A673 (cell line): ENCODE measurements around the gene PKP3. TPM values are rescaled to one million over a fixed set of nuclear protein-coding genes. Genes with fewer than 3 reads are reported as not detected.

Experiments used
- BruUV-seq: library from RNA; stranded (reverse); fragments of 400-500 nt; replicated peaks from 2 replicates; lab custom pipeline; 2021; lab: Mats Ljungman, UMichigan
- CTCF ChIA-PET: fragments of 300-600 bp; sonication (Branson Sonifier 250); formaldehyde crosslinking; loops from one replicate; lab custom pipeline; 2022; ENCODE audit warnings: antibody characterized with exemption; lab: Charles Lee
- POLR2A ChIA-PET: fragments of 300-600 bp; sonication (Branson Sonifier 250); formaldehyde crosslinking; loops from one replicate; lab custom pipeline; 2022; ENCODE audit warnings: antibody characterized with exemption; ENCODE audit not compliant: low non-redundant PET; lab: Charles Lee
- DNase-seq: peaks from one replicate; pipeline ENCODE4 v3.0.0-alpha.2; 2015; ENCODE audit warnings: low spot score
- H3K27ac ChIP-seq: fragments of 200-600 bp; sonication (generic); 2 replicates; pipeline ENCODE4 v1.5.1; 2016; ENCODE audit warnings: mixed run types, low read depth, mild to moderate bottlenecking, mixed read lengths, antibody characterized with exemption, low read length; ENCODE audit not compliant: poor library complexity, severe bottlenecking
- H3K27me3 ChIP-seq: fragments of 200-600 bp; sonication (generic); replicated peaks from 2 replicates; pipeline ENCODE4 v1.6.1; 2017; ENCODE audit warnings: mixed run types, low read depth, mild to moderate bottlenecking, mixed read lengths, antibody characterized with exemption, low read length; ENCODE audit not compliant: insufficient read depth, poor library complexity
- H3K36me3 ChIP-seq: fragments of 200-600 bp; sonication (generic); 2 replicates; pipeline ENCODE4 v1.6.1; 2016; ENCODE audit warnings: mixed run types, mild to moderate bottlenecking, mixed read lengths, antibody characterized with exemption, low read length; ENCODE audit not compliant: insufficient read depth, poor library complexity, severe bottlenecking
- H3K4me1 ChIP-seq: fragments of 200-600 bp; sonication (generic); 2 replicates; pipeline ENCODE4 v1.6.1; 2017; ENCODE audit warnings: mixed run types, mild to moderate bottlenecking, mixed read lengths, antibody characterized with exemption, low read length; ENCODE audit not compliant: insufficient read depth, poor library complexity, severe bottlenecking
- H3K4me3 ChIP-seq: fragments of 200-600 bp; sonication (generic); 2 replicates; pipeline ENCODE4 v1.5.1; 2016; ENCODE audit warnings: low read depth, mixed run types, mild to moderate bottlenecking, mixed read lengths, low read length; ENCODE audit not compliant: poor library complexity, severe bottlenecking
- H3K9me3 ChIP-seq: fragments of 200-600 bp; sonication (generic); 2 replicates; pipeline ENCODE4 v1.6.1; 2016; ENCODE audit warnings: mixed run types, low read depth, mild to moderate bottlenecking, mixed read lengths, antibody characterized with exemption, low read length; ENCODE audit not compliant: poor library complexity, severe bottlenecking
- EZH2 ChIP-seq: fragments of 200-600 bp; sonication (generic); IDR thresholded peaks from 2 replicates; pipeline ENCODE4 v1.6.1; 2017; ENCODE audit warnings: borderline replicate concordance, low read depth, mild to moderate bottlenecking, mixed read lengths, antibody characterized with exemption, low read length; ENCODE audit not compliant: poor library complexity, severe bottlenecking
- intact Hi-C: fragments of 100-400 bp; cut with micrococcal nuclease; formaldehyde crosslinking; loops from one replicate; pipeline ENCODE4 v1.10.0; 2022; ENCODE audit not compliant: unreplicated experiment
- total RNA-seq: library from RNA; stranded (reverse); gene quantifications from 2 replicates; pipeline ENCODE4 v1.2.3, GENCODE V29; 2021
- TF ChIP-seq, protein P1 (sequence below): fragments of 300-800, 200-600 bp; sonication (generic); conservative IDR thresholded peaks from 2 replicates; pipeline ENCODE4 v1.5.1; 2017; ENCODE audit warnings: low read depth, mild to moderate bottlenecking, antibody characterized with exemption, low read length, moderate library complexity, mixed read lengths

Gene PKP3
- total RNA-seq, 1 experiment from 2014 or later, result not detected

DNA sequence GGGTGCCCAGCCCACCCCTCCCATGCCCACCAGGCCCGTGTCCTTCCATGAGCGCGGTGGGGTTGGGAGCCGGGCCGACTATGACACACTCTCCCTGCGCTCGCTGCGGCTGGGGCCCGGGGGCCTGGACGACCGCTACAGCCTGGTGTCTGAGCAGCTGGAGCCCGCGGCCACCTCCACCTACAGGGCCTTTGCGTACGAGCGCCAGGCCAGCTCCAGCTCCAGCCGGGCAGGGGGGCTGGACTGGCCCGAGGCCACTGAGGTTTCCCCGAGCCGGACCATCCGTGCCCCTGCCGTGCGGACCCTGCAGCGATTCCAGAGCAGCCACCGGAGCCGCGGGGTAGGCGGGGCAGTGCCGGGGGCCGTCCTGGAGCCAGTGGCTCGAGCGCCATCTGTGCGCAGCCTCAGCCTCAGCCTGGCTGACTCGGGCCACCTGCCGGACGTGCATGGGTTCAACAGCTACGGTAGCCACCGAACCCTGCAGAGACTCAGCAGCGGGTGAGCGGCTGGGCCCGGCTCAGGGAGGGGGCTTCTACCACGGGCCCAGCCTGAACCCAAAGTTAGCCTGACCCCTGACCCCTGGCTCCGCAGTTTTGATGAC lies 3.0 kb downstream of the PKP3 start:
- no peaks in the 10 kb centered on the region for H3K9me3 ChIP-seq
- H3K27ac ChIP-seq, result no peak overlapping the region
- no peaks in the 10 kb centered on the region for H3K4me1 ChIP-seq
- BruUV-seq, result no TSS peak
- H3K36me3 ChIP-seq, result no peaks in the 10 kb centered on the region
- TF ChIP-seq, protein P1, sequence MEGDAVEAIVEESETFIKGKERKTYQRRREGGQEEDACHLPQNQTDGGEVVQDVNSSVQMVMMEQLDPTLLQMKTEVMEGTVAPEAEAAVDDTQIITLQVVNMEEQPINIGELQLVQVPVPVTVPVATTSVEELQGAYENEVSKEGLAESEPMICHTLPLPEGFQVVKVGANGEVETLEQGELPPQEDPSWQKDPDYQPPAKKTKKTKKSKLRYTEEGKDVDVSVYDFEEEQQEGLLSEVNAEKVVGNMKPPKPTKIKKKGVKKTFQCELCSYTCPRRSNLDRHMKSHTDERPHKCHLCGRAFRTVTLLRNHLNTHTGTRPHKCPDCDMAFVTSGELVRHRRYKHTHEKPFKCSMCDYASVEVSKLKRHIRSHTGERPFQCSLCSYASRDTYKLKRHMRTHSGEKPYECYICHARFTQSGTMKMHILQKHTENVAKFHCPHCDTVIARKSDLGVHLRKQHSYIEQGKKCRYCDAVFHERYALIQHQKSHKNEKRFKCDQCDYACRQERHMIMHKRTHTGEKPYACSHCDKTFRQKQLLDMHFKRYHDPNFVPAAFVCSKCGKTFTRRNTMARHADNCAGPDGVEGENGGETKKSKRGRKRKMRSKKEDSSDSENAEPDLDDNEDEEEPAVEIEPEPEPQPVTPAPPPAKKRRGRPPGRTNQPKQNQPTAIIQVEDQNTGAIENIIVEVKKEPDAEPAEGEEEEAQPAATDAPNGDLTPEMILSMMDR, result no peak
- no peak for TF ChIP-seq EZH2
- POLR2A ChIA-PET, result no interaction called here
- H3K27me3 ChIP-seq, result no peaks in the 10 kb centered on the region
- intact Hi-C loops, result no loop called here
- CTCF ChIA-PET, result no interaction called here
- no peak for DNase-seq
- H3K4me3 ChIP-seq, result no peak overlapping the region

DNA sequence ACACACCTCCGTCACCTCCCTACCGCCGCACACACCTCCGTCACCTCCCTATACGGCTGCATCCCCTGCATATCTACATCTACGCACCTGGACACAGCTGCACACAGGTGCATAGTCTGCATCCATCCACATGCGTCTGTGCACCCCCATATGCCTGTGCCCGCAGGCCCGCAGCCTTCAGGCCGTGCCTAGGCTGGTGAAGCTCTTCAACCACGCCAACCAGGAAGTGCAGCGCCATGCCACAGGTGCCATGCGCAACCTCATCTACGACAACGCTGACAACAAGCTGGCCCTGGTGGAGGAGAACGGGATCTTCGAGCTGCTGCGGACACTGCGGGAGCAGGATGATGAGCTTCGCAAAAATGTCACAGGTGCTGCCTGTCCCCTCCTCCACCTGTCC lies 4.8 kb downstream of the PKP3 start:
- peak; percentile 44 for DNase-seq
- intact Hi-C loops, result no loop called here
- Histone ChIP-seq H3K4me3 (no peak overlapping the region), H3K27ac (no peak overlapping the region), H3K4me1 (no peaks in the 10 kb centered on the region), H3K27me3 (no peaks in the 10 kb centered on the region), H3K36me3 (no peaks in the 10 kb centered on the region), H3K9me3 (no peaks in the 10 kb centered on the region)
- no TSS peak for BruUV-seq
- ChIA-PET CTCF (interaction anchor here (0.6 kb wide), 1 partner anchor 12 kb away, joined by 5 read pairs; no protein-coding TSS in a partner anchor), POLR2A (no interaction called here)
- TF ChIP-seq EZH2, result no peak
- TF ChIP-seq, protein P1, result no peak

DNA sequence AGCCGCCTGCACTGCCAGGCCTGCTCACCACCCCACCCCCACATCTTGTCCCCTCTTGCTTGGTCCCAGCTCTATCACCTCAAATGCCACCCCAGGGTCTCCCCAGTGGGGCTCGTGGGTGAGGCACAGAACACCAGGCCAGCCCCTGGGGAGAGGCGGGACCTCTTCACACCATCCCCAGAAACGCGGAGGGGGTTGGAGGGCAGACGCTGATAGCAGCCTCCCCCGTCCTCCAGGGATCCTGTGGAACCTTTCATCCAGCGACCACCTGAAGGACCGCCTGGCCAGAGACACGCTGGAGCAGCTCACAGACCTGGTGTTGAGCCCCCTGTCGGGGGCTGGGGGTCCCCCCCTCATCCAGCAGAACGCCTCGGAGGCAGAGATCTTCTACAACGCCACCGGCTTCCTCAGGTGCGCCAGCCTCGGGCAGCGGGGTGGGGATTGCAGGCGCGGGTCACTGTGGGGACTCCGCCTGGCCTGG lies 5.8 kb downstream of the PKP3 start:
- Histone ChIP-seq H3K4me1 (no peaks in the 10 kb centered on the region), H3K4me3 (no peak overlapping the region), H3K36me3 (no peaks in the 10 kb centered on the region), H3K27me3 (no peaks in the 10 kb centered on the region), H3K9me3 (no peaks in the 10 kb centered on the region), H3K27ac (no peak overlapping the region)
- no TSS peak for BruUV-seq
- DNase-seq, result no peak
- ChIA-PET POLR2A (no interaction called here), CTCF (no interaction called here)
- intact Hi-C loops, result no loop called here
- no peak for TF ChIP-seq EZH2
- TF ChIP-seq, protein P1, result no peak
